ENCODE results near the gene FILIP1L.

GRCh38 chr3:100047455-100048141, 66.7 kb downstream of the FILIP1L start:
- TF ChIP-seq CTCF (optimal IDR thresholded peaks at IDR 0.05 in 1 of 3, IDR thresholded peaks at IDR 0.05 in 1 of 3, conservative IDR thresholded peaks at IDR 0.05 in 1 of 3; ENCODE audit: extremely low read depth in 1 of 3, insufficient read depth in 2 of 3, low read length in 3 of 3), result no peak
- no peak for TF ChIP-seq EZH2 (IDR thresholded peaks at IDR 0.05; ENCODE audit: low read length)

Measured in keratinocyte (primary cell).